Tibial nerve (tissue), 4 donors: ENCODE data around the gene PPP1R3A. TPM values are rescaled to one million over a fixed set of nuclear protein-coding genes. Genes with fewer than 3 reads are reported as not detected.

Experiments used
- DNase-seq, 2 donors: peaks; one replicate each; pipeline ENCODE4 v3.0.0-alpha.2; 2019; ENCODE audit warnings: low spot score in 2 of 2
- H3K27ac ChIP-seq, 4 donors: fragments of 200-600 bp; sonication (generic) in 3 of 4; one replicate each; pipeline ENCODE4 v1.5.1; 2017 to 2019; ENCODE audit warnings: mild to moderate bottlenecking in 1 of 4
- H3K27me3 ChIP-seq, 2 donors: fragments of 200-600 bp; sonication (generic) in 1 of 2; one replicate each; pipeline versions ENCODE4 v1.5.1 to v1.6.0; 2017 to 2019
- H3K36me3 ChIP-seq, 3 donors: fragments of 200-600 bp; sonication (generic); one replicate each; pipeline ENCODE4 v1.5.1; 2018 to 2019
- H3K4me1 ChIP-seq, 4 donors: fragments of 200-600 bp; sonication (generic) in 3 of 4; one replicate each; pipeline ENCODE4 v1.5.1; 2017 to 2019
- H3K4me3 ChIP-seq, 4 donors: fragments of 200-600 bp; sonication (generic) in 3 of 4; one replicate each; pipeline ENCODE4 v1.5.1; 2017 to 2019; ENCODE audit warnings: mild to moderate bottlenecking in 1 of 4, moderate library complexity in 1 of 4
- H3K9me3 ChIP-seq, 4 donors: fragments of 200-600 bp; sonication (generic) in 3 of 4; one replicate each; pipeline ENCODE4 v1.5.1; 2017 to 2019
- CTCF ChIP-seq, 5 experiments: fragments of 200-600 bp in 3 of 5; fragments of 450-650 bp in 2 of 5; sonication (generic) in 3 of 5; IDR thresholded peaks; one replicate each; pipeline ENCODE4 v1.5.1; 2016 to 2019; ENCODE audit warnings: antibody characterized with exemption in 5 of 5, mild to moderate bottlenecking in 3 of 5, moderate library complexity in 2 of 5
- EP300 ChIP-seq, 2 donors: sonication (generic); formaldehyde crosslinking; IDR thresholded peaks; one replicate each; pipeline ENCODE4 v1.6.1; 2017; ENCODE audit warnings: antibody characterized with exemption in 2 of 2, mild to moderate bottlenecking in 1 of 2
- POLR2A ChIP-seq, 2 donors: fragments of 450-650 bp; IDR thresholded peaks; one replicate each; pipeline ENCODE4 v1.6.1; 2017; ENCODE audit warnings: antibody characterized with exemption in 2 of 2, mild to moderate bottlenecking in 2 of 2, moderate library complexity in 2 of 2
- WGBS, 2 donors: methylation state at CpG; one replicate each; pipeline ENCODE4 v1.1.5; 2018; 5-methylcytosine and 5-hydroxymethylcytosine counted together
- total RNA-seq, 4 donors: library from RNA; depleted of rRNA; stranded (reverse); fragments of >200 nt; gene quantifications; one replicate each; pipeline ENCODE4 v1.1.0, GENCODE V29; 2016

PPP1R3A gene
- total RNA-seq, 4 donors from 2014 or later: not detected

GRCh38 chr7:113922049-113922448, 3.2 kb upstream of the PPP1R3A start:
- no peaks in the 10 kb centered on the region for H3K9me3 ChIP-seq
- DNase-seq: no peak
- 42 to 49% methylated on average over 4 of the region's 4 CpGs for WGBS, 2 donors
- H3K4me1 ChIP-seq: no peaks in the 10 kb centered on the region
- no peak for TF ChIP-seq EP300 (IDR thresholded peaks at IDR 0.05)
- no peak for TF ChIP-seq POLR2A (IDR thresholded peaks at IDR 0.05)
- TF ChIP-seq CTCF (IDR thresholded peaks at IDR 0.05): no peak
- H3K36me3 ChIP-seq: no peaks in the 10 kb centered on the region
- no peak overlapping the region for H3K4me3 ChIP-seq
- H3K27ac ChIP-seq: no peak overlapping the region
- H3K27me3 ChIP-seq: no peaks in the 10 kb centered on the region

- TF ChIP-seq POLR2A (IDR thresholded peaks at IDR 0.05) (no peak), EP300 (IDR thresholded peaks at IDR 0.05) (no peak), CTCF (IDR thresholded peaks at IDR 0.05) (no peak)
- Histone ChIP-seq H3K4me1 (no peaks in the 10 kb centered on the region), H3K27ac (no peak overlapping the region), H3K9me3 (no peaks in the 10 kb centered on the region), H3K27me3 (no peaks in the 10 kb centered on the region), H3K4me3 (no peak overlapping the region), H3K36me3 (no peaks in the 10 kb centered on the region)
- DNase-seq: no peak
Measured at GRCh38 chr7:113921363-113921762, 2.6 kb upstream of the PPP1R3A start.

GRCh38 chr7:113917840-113918239, 969 bp downstream of the PPP1R3A start:
- Histone ChIP-seq H3K9me3 (no peaks in the 10 kb centered on the region), H3K4me3 (no peak overlapping the region), H3K27ac (no peak overlapping the region), H3K36me3 (no peaks in the 10 kb centered on the region), H3K4me1 (no peaks in the 10 kb centered on the region), H3K27me3 (no peaks in the 10 kb centered on the region)
- WGBS, 2 donors: 38 to 46% methylated on average over 1 of the region's 1 CpG
- no peak for DNase-seq
- TF ChIP-seq CTCF (IDR thresholded peaks at IDR 0.05): no peak
- TF ChIP-seq POLR2A (IDR thresholded peaks at IDR 0.05): no peak
- no peak for TF ChIP-seq EP300 (IDR thresholded peaks at IDR 0.05)

GRCh38 chr7:113915956-113916355, 2.9 kb downstream of the PPP1R3A start:
- Histone ChIP-seq H3K9me3 (no peaks in the 10 kb centered on the region), H3K36me3 (no peaks in the 10 kb centered on the region), H3K27ac (no peak overlapping the region), H3K4me3 (no peak overlapping the region), H3K4me1 (no peaks in the 10 kb centered on the region), H3K27me3 (no peaks in the 10 kb centered on the region)
- no peak for DNase-seq
- whole genome bisulfite sequencing, 2 donors: 54 to 64% methylated on average over 2 of the region's 2 CpGs
- TF ChIP-seq CTCF (IDR thresholded peaks at IDR 0.05) (no peak), POLR2A (IDR thresholded peaks at IDR 0.05) (no peak), EP300 (IDR thresholded peaks at IDR 0.05) (no peak)

GRCh38 chr7:113912876-113913275, 5.9 kb downstream of the PPP1R3A start:
- Histone ChIP-seq H3K4me3 (no peak overlapping the region), H3K4me1 (no peaks in the 10 kb centered on the region), H3K27ac (no peak overlapping the region), H3K9me3 (no peaks in the 10 kb centered on the region), H3K27me3 (no peaks in the 10 kb centered on the region), H3K36me3 (no peaks in the 10 kb centered on the region)
- WGBS, 2 donors: 50% methylated on average over 6 of the region's 6 CpGs
- no peak for DNase-seq
- TF ChIP-seq EP300 (IDR thresholded peaks at IDR 0.05) (no peak), POLR2A (IDR thresholded peaks at IDR 0.05) (no peak), CTCF (IDR thresholded peaks at IDR 0.05) (no peak)
